NCI-H82 treated with DMSO at 0.1 percent for 48 hours (cell line): ENCODE data around the gene MRLN.

Source experiments
- DNase-seq: peaks from one replicate; lab custom pipeline; 2025; ENCODE audit not compliant: unreplicated experiment; lab: John Stamatoyannopoulos, UW

Gene MRLN

GRCh38 chr10:59706851-59707797, 46.1 kb downstream of the MRLN start:
- DNase-seq, result no peak

- DNase-seq, result no peak
These were observed 47.3 kb downstream of the MRLN start for GRCh38 chr10:59705931-59706330.

- DNase-seq, result no peak
These were observed 48.6 kb downstream of the MRLN start for GRCh38 chr10:59704630-59705029.

- DNase-seq, result no peak
These were observed 50.9 kb downstream of the MRLN start for GRCh38 chr10:59702347-59702746.

- peak; percentile 8 for DNase-seq
These were observed 52.5 kb downstream of the MRLN start for GRCh38 chr10:59700709-59701108.

GRCh38 chr10:59698326-59698725, 54.9 kb downstream of the MRLN start:
- DNase-seq, result no peak

GRCh38 chr10:59695637-59696036, 57.6 kb downstream of the MRLN start:
- no peak for DNase-seq

GRCh38 chr10:59694936-59695335, 58.3 kb downstream of the MRLN start:
- no peak for DNase-seq

GRCh38 chr10:59692113-59692512, 61.1 kb downstream of the MRLN start:
- DNase-seq, result no peak

GRCh38 chr10:59688921-59689351, 64.3 kb downstream of the MRLN start:
- no peak for DNase-seq

- no peak for DNase-seq
These were observed 65.6 kb downstream of the MRLN start for GRCh38 chr10:59687657-59688056.
